GM23338 (cell line): ENCODE data around the gene LCN12.

Experiments used
- CREB1 ChIP-seq: fragments of 250-450 bp; sonication (Bioruptor Pico); IDR thresholded peaks from 2 replicates; pipeline ENCODE4 v1.5.0; 2020; ENCODE audit warnings: low read depth, mild to moderate bottlenecking, moderate library complexity
- EZH2 ChIP-seq: fragments of 200-600 bp; sonication (generic); IDR thresholded peaks from one replicate; pipeline ENCODE4 v1.8.0; 2017; ENCODE audit warnings: antibody characterized with exemption, mild to moderate bottlenecking, low read depth; ENCODE audit not compliant: unreplicated experiment
- EZH2phosphoT487 ChIP-seq: fragments of 200-600 bp; sonication (generic); IDR thresholded peaks from one replicate; pipeline ENCODE4 v1.8.1; 2018; ENCODE audit warnings: antibody characterized with exemption; ENCODE audit not compliant: unreplicated experiment
- JUNB ChIP-seq: IDR thresholded peaks from one replicate; pipeline ENCODE4 v1.6.1; 2016; ENCODE audit warnings: antibody characterized with exemption; ENCODE audit not compliant: unreplicated experiment
- NANOG ChIP-seq: IDR thresholded peaks from 2 replicates; pipeline ENCODE4 v1.6.1; 2016; ENCODE audit warnings: antibody characterized with exemption, borderline replicate concordance
- POLR2AphosphoS5 ChIP-seq: IDR thresholded peaks from 2 replicates; pipeline ENCODE4 v1.6.1; 2016; ENCODE audit warnings: antibody characterized with exemption, low read depth
- STAT1 ChIP-seq: IDR thresholded peaks from one replicate; pipeline ENCODE4 v1.6.1; 2016; ENCODE audit warnings: antibody characterized with exemption; ENCODE audit not compliant: unreplicated experiment
- ZNF114 ChIP-seq: fragments of 250-450 bp; sonication (Bioruptor Pico); IDR thresholded peaks from 2 replicates; pipeline ENCODE4 v1.5.0; 2020; ENCODE audit warnings: mild to moderate bottlenecking, moderate library complexity
- ZNF331 ChIP-seq: fragments of 250-450 bp; sonication (Bioruptor Pico); IDR thresholded peaks from 2 replicates; pipeline ENCODE4 v1.5.0; 2020; ENCODE audit warnings: low read depth, mild to moderate bottlenecking, moderate library complexity
- TF ChIP-seq, protein P1 (sequence below), 2 experiments: fragments of 200-600 bp in 1 of 2; sonication (generic) in 1 of 2; conservative IDR thresholded peaks; 2 replicates each; pipeline versions ENCODE4 v1.5.1 to v1.6.1; 2016 to 2017; ENCODE audit warnings: antibody characterized with exemption in 2 of 2, low read depth in 2 of 2, mild to moderate bottlenecking in 2 of 2, moderate library complexity in 1 of 2
- TF ChIP-seq, protein P2 (sequence below): IDR thresholded peaks from one replicate; pipeline ENCODE4 v1.6.1; 2018; ENCODE audit warnings: antibody characterized with exemption; ENCODE audit not compliant: unreplicated experiment
- TF ChIP-seq, protein P3 (sequence below): IDR thresholded peaks from 2 replicates; pipeline ENCODE4 v1.6.1; 2016; ENCODE audit warnings: antibody characterized with exemption
- TF ChIP-seq, protein P4 (sequence below): fragments of 250-450 bp; sonication (Bioruptor Pico); IDR thresholded peaks from 2 replicates; pipeline ENCODE4 v1.5.0; 2020; ENCODE audit warnings: mild to moderate bottlenecking, moderate library complexity

DNA sequence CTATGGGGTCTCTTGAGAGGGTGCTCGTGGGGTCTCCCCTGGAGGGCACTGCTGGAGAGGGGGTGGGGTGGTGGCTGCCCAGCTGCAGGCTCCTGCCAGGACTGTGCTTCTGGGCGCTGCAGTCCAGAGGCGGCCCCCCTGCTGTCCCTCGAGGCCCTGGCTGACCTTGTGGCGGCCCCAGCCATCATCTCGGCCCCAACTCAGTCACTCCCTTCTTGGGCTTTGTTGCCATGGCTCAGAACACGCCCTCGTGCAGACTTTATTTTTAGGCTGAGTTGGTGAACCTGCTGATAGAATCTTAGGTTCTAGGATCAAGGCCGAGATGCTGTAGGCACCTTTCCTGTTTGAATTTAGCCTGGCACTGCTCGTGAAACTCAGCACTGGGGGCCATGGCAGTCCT is 30.4 kb upstream of the LCN12 start:
- TF ChIP-seq, protein P1, sequence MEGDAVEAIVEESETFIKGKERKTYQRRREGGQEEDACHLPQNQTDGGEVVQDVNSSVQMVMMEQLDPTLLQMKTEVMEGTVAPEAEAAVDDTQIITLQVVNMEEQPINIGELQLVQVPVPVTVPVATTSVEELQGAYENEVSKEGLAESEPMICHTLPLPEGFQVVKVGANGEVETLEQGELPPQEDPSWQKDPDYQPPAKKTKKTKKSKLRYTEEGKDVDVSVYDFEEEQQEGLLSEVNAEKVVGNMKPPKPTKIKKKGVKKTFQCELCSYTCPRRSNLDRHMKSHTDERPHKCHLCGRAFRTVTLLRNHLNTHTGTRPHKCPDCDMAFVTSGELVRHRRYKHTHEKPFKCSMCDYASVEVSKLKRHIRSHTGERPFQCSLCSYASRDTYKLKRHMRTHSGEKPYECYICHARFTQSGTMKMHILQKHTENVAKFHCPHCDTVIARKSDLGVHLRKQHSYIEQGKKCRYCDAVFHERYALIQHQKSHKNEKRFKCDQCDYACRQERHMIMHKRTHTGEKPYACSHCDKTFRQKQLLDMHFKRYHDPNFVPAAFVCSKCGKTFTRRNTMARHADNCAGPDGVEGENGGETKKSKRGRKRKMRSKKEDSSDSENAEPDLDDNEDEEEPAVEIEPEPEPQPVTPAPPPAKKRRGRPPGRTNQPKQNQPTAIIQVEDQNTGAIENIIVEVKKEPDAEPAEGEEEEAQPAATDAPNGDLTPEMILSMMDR (conservative IDR thresholded peaks at IDR 0.05; ENCODE audit: low read depth in 2 of 2): no peak
- no peak for TF ChIP-seq JUNB
- no peak for TF ChIP-seq EZH2
- TF ChIP-seq, protein P2, sequence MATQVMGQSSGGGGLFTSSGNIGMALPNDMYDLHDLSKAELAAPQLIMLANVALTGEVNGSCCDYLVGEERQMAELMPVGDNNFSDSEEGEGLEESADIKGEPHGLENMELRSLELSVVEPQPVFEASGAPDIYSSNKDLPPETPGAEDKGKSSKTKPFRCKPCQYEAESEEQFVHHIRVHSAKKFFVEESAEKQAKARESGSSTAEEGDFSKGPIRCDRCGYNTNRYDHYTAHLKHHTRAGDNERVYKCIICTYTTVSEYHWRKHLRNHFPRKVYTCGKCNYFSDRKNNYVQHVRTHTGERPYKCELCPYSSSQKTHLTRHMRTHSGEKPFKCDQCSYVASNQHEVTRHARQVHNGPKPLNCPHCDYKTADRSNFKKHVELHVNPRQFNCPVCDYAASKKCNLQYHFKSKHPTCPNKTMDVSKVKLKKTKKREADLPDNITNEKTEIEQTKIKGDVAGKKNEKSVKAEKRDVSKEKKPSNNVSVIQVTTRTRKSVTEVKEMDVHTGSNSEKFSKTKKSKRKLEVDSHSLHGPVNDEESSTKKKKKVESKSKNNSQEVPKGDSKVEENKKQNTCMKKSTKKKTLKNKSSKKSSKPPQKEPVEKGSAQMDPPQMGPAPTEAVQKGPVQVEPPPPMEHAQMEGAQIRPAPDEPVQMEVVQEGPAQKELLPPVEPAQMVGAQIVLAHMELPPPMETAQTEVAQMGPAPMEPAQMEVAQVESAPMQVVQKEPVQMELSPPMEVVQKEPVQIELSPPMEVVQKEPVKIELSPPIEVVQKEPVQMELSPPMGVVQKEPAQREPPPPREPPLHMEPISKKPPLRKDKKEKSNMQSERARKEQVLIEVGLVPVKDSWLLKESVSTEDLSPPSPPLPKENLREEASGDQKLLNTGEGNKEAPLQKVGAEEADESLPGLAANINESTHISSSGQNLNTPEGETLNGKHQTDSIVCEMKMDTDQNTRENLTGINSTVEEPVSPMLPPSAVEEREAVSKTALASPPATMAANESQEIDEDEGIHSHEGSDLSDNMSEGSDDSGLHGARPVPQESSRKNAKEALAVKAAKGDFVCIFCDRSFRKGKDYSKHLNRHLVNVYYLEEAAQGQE: no peak
- TF ChIP-seq POLR2AphosphoS5: no peak
- no peak for TF ChIP-seq EZH2phosphoT487
- no peak for TF ChIP-seq ZNF114
- TF ChIP-seq, protein P3, sequence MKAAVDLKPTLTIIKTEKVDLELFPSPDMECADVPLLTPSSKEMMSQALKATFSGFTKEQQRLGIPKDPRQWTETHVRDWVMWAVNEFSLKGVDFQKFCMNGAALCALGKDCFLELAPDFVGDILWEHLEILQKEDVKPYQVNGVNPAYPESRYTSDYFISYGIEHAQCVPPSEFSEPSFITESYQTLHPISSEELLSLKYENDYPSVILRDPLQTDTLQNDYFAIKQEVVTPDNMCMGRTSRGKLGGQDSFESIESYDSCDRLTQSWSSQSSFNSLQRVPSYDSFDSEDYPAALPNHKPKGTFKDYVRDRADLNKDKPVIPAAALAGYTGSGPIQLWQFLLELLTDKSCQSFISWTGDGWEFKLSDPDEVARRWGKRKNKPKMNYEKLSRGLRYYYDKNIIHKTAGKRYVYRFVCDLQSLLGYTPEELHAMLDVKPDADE: no peak
- TF ChIP-seq CREB1 (CRISPR knock-in tag): no peak
- TF ChIP-seq, protein P4, sequence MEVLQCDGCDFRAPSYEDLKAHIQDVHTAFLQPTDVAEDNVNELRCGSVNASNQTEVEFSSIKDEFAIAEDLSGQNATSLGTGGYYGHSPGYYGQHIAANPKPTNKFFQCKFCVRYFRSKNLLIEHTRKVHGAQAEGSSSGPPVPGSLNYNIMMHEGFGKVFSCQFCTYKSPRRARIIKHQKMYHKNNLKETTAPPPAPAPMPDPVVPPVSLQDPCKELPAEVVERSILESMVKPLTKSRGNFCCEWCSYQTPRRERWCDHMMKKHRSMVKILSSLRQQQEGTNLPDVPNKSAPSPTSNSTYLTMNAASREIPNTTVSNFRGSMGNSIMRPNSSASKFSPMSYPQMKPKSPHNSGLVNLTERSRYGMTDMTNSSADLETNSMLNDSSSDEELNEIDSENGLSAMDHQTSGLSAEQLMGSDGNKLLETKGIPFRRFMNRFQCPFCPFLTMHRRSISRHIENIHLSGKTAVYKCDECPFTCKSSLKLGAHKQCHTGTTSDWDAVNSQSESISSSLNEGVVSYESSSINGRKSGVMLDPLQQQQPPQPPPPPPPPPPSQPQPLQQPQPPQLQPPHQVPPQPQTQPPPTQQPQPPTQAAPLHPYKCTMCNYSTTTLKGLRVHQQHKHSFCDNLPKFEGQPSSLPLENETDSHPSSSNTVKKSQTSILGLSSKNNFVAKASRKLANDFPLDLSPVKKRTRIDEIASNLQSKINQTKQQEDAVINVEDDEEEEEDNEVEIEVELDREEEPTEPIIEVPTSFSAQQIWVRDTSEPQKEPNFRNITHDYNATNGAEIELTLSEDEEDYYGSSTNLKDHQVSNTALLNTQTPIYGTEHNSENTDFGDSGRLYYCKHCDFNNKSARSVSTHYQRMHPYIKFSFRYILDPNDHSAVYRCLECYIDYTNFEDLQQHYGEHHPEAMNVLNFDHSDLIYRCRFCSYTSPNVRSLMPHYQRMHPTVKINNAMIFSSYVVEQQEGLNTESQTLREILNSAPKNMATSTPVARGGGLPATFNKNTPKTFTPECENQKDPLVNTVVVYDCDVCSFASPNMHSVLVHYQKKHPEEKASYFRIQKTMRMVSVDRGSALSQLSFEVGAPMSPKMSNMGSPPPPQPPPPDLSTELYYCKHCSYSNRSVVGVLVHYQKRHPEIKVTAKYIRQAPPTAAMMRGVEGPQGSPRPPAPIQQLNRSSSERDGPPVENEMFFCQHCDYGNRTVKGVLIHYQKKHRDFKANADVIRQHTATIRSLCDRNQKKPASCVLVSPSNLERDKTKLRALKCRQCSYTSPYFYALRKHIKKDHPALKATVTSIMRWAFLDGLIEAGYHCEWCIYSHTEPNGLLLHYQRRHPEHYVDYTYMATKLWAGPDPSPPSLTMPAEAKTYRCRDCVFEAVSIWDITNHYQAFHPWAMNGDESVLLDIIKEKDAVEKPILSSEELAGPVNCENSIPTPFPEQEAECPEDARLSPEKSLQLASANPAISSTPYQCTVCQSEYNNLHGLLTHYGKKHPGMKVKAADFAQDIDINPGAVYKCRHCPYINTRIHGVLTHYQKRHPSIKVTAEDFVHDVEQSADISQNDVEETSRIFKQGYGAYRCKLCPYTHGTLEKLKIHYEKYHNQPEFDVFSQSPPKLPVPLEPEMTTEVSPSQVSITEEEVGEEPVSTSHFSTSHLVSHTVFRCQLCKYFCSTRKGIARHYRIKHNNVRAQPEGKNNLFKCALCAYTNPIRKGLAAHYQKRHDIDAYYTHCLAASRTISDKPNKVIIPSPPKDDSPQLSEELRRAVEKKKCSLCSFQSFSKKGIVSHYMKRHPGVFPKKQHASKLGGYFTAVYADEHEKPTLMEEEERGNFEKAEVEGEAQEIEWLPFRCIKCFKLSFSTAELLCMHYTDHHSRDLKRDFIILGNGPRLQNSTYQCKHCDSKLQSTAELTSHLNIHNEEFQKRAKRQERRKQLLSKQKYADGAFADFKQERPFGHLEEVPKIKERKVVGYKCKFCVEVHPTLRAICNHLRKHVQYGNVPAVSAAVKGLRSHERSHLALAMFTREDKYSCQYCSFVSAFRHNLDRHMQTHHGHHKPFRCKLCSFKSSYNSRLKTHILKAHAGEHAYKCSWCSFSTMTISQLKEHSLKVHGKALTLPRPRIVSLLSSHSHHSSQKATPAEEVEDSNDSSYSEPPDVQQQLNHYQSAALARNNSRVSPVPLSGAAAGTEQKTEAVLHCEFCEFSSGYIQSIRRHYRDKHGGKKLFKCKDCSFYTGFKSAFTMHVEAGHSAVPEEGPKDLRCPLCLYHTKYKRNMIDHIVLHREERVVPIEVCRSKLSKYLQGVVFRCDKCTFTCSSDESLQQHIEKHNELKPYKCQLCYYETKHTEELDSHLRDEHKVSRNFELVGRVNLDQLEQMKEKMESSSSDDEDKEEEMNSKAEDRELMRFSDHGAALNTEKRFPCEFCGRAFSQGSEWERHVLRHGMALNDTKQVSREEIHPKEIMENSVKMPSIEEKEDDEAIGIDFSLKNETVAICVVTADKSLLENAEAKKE: no peak
- no peak for TF ChIP-seq NANOG
- TF ChIP-seq STAT1: no peak
- no peak for TF ChIP-seq ZNF331
